Endothelial cell of umbilical vein (primary cell): ENCODE results near the gene CDR2L.

Experiments
- FOS ChIP-seq: IDR thresholded peaks from 2 replicates; pipeline ENCODE4 v1.6.1; 2011; ENCODE audit warnings: mild to moderate bottlenecking, low read length, moderate library complexity, borderline replicate concordance; ENCODE audit not compliant: insufficient read depth
- JUN ChIP-seq: IDR thresholded peaks from 2 replicates; pipeline ENCODE4 v1.6.1; 2011; ENCODE audit warnings: borderline replicate concordance, low read depth; ENCODE audit not compliant: insufficient read length, insufficient read depth
- POLR2A ChIP-seq: IDR thresholded peaks from 2 replicates; pipeline ENCODE4 v1.6.1; 2012; ENCODE audit warnings: low read depth, mild to moderate bottlenecking, control low read depth, low read length
- POLR2AphosphoS5 ChIP-seq: IDR thresholded peaks from 2 replicates; pipeline ENCODE4 v1.6.1; 2012; ENCODE audit warnings: low read depth, mild to moderate bottlenecking, control low read depth, low read length, moderate library complexity; ENCODE audit not compliant: insufficient read depth
- TF ChIP-seq, protein P1 (sequence below), 2 donors: IDR thresholded peaks; 1 replicate in 1 of 2; 2 replicates in 1 of 2; pipeline ENCODE4 v1.5.1; 2011; ENCODE audit warnings: low read length in 2 of 2, mild to moderate bottlenecking in 2 of 2, moderate library complexity in 2 of 2, control low read depth in 1 of 2, inconsistent platforms in 1 of 2, low read depth in 1 of 2; ENCODE audit not compliant: insufficient read depth in 1 of 2; ENCODE audit errors: extremely low read depth in 1 of 2
- TF ChIP-seq, protein P2 (sequence below): IDR thresholded peaks from 2 replicates; pipeline ENCODE4 v1.6.1; 2011; ENCODE audit not compliant: insufficient read depth, insufficient read length

DNA sequence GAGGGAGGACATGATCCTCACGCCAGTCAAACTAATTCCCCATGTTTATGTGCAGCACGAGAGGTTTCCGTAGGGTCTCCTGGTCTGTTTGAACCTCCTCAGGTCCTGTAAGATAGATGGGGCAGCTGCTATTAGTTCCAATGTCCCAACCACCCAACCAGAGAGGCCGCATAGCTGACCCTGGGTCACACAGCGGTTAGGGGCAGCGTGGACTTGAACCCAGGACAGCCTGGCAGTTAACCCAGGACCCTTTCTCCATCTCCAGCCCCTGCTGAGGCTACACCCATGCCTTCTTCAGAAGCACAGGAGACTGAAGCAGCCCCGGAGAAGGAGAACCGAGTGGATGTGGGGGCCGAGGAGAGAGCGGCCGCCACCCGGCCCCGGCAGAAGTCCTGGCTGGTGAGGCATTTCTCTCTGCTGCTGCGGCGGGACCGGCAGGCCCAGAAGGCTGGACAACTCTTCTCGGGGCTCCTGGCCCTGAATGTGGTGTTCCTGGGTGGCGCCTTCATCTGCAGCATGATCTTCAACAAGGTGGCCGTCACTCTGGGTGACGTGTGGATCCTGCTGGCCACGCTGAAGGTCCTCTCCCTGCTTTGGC is 46.2 kb upstream of the CDR2L start:
- TF ChIP-seq, protein P1, sequence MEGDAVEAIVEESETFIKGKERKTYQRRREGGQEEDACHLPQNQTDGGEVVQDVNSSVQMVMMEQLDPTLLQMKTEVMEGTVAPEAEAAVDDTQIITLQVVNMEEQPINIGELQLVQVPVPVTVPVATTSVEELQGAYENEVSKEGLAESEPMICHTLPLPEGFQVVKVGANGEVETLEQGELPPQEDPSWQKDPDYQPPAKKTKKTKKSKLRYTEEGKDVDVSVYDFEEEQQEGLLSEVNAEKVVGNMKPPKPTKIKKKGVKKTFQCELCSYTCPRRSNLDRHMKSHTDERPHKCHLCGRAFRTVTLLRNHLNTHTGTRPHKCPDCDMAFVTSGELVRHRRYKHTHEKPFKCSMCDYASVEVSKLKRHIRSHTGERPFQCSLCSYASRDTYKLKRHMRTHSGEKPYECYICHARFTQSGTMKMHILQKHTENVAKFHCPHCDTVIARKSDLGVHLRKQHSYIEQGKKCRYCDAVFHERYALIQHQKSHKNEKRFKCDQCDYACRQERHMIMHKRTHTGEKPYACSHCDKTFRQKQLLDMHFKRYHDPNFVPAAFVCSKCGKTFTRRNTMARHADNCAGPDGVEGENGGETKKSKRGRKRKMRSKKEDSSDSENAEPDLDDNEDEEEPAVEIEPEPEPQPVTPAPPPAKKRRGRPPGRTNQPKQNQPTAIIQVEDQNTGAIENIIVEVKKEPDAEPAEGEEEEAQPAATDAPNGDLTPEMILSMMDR (IDR thresholded peaks at IDR 0.05; ENCODE audit: extremely low read depth in 1 of 2, insufficient read depth in 1 of 2, low read depth in 1 of 2, low read length in 2 of 2): no peak
- TF ChIP-seq POLR2A (no peak), POLR2AphosphoS5 (no peak), JUN (no peak), FOS (no peak)
- TF ChIP-seq, protein P2, sequence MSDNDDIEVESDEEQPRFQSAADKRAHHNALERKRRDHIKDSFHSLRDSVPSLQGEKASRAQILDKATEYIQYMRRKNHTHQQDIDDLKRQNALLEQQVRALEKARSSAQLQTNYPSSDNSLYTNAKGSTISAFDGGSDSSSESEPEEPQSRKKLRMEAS: no peak
